Tibial nerve (tissue), 3 donors: ENCODE results near the gene CACNA1A.

ENCODE experiments used
- POLR2A ChIP-seq, 2 donors: fragments of 450-650 bp; IDR thresholded peaks; one replicate each; pipeline ENCODE4 v1.6.1; 2017; ENCODE audit warnings: antibody characterized with exemption in 2 of 2, mild to moderate bottlenecking in 2 of 2, moderate library complexity in 2 of 2
- TF ChIP-seq, protein P1 (sequence below), 5 experiments: fragments of 200-600 bp in 3 of 5; fragments of 450-650 bp in 2 of 5; sonication (generic) in 3 of 5; IDR thresholded peaks; one replicate each; pipeline ENCODE4 v1.5.1; 2016 to 2019; ENCODE audit warnings: antibody characterized with exemption in 5 of 5, mild to moderate bottlenecking in 3 of 5, moderate library complexity in 2 of 5

GRCh38 chr19:13399746-13400145, 106.5 kb downstream of the CACNA1A start:
- TF ChIP-seq POLR2A (IDR thresholded peaks at IDR 0.05): no peak
- TF ChIP-seq, protein P1, sequence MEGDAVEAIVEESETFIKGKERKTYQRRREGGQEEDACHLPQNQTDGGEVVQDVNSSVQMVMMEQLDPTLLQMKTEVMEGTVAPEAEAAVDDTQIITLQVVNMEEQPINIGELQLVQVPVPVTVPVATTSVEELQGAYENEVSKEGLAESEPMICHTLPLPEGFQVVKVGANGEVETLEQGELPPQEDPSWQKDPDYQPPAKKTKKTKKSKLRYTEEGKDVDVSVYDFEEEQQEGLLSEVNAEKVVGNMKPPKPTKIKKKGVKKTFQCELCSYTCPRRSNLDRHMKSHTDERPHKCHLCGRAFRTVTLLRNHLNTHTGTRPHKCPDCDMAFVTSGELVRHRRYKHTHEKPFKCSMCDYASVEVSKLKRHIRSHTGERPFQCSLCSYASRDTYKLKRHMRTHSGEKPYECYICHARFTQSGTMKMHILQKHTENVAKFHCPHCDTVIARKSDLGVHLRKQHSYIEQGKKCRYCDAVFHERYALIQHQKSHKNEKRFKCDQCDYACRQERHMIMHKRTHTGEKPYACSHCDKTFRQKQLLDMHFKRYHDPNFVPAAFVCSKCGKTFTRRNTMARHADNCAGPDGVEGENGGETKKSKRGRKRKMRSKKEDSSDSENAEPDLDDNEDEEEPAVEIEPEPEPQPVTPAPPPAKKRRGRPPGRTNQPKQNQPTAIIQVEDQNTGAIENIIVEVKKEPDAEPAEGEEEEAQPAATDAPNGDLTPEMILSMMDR (IDR thresholded peaks at IDR 0.05): no peak
